ENCODE measurements around the gene SCMH1.
"Not testable (repeated sequence)": the region's sequence is repeated elsewhere in the genome, so short reads cannot be mapped to it uniquely, and the experiment has no call there.

The SCMH1 gene

GRCh38 chr1:41261926-41262618 is 20.0 kb upstream of the SCMH1 start:
- DNase-seq, result no peak
- in situ Hi-C loops (cut with HindIII; ENCODE audit: low pct_ligation_motif_present, low sequenced_read_pairs), result no loop called here

GRCh38 chr1:41260768-41261167 is 18.7 kb upstream of the SCMH1 start:
- H3K4me3 ChIP-seq (ENCODE audit: low read depth, low read length), result no peak overlapping the region
- in situ Hi-C loops (cut with HindIII; ENCODE audit: low pct_ligation_motif_present, low sequenced_read_pairs), result no loop called here
- TF ChIP-seq CTCF (IDR thresholded peaks at IDR 0.05; ENCODE audit: low read depth, low read length, missing control alignments), result no peak
- DNase-seq, result no peak
- no peak overlapping the region for H3K27ac ChIP-seq
- H3K36me3 ChIP-seq (replicated peaks), result no peaks in the 10 kb centered on the region
- H3K27me3 ChIP-seq (replicated peaks), result no peaks in the 10 kb centered on the region

More at GRCh38 chr1:41261926-41262618, 20.0 kb upstream of the SCMH1 start:
- Histone ChIP-seq H3K27ac (no peak overlapping the region), H3K27me3 (replicated peaks) (no peaks in the 10 kb centered on the region), H3K36me3 (replicated peaks) (no peaks in the 10 kb centered on the region), H3K4me3 (ENCODE audit: low read depth, low read length) (no peak overlapping the region)
- TF ChIP-seq CTCF (IDR thresholded peaks at IDR 0.05; ENCODE audit: low read depth, low read length, missing control alignments), result no peak

GRCh38 chr1:41259221-41259620 is 17.1 kb upstream of the SCMH1 start:
- Histone ChIP-seq H3K27ac (no peak overlapping the region), H3K27me3 (replicated peaks) (no peaks in the 10 kb centered on the region), H3K4me3 (ENCODE audit: low read depth, low read length) (no peak overlapping the region), H3K36me3 (replicated peaks) (no peaks in the 10 kb centered on the region)
- TF ChIP-seq CTCF (IDR thresholded peaks at IDR 0.05; ENCODE audit: low read depth, low read length, missing control alignments), result no peak
- in situ Hi-C loops (cut with HindIII; ENCODE audit: low pct_ligation_motif_present, low sequenced_read_pairs), result no loop called here
- no peak for DNase-seq

- H3K36me3 ChIP-seq (replicated peaks), result no peaks in the 10 kb centered on the region
- H3K27me3 ChIP-seq (replicated peaks), result no peaks in the 10 kb centered on the region
- no peak for TF ChIP-seq CTCF (IDR thresholded peaks at IDR 0.05; ENCODE audit: low read depth, low read length, missing control alignments)
- no peak overlapping the region for H3K4me3 ChIP-seq (ENCODE audit: low read depth, low read length)
- H3K27ac ChIP-seq, result no peak overlapping the region
- DNase-seq, result no peak
- in situ Hi-C loops (cut with HindIII; ENCODE audit: low pct_ligation_motif_present, low sequenced_read_pairs), result no loop called here
Measured at GRCh38 chr1:41255978-41256377, 13.9 kb upstream of the SCMH1 start.

GRCh38 chr1:41251120-41251519 is 9.0 kb upstream of the SCMH1 start:
- in situ Hi-C loops (cut with HindIII; ENCODE audit: low pct_ligation_motif_present, low sequenced_read_pairs); H3K4me3 ChIP-seq (ENCODE audit: low read depth, low read length); H3K27ac ChIP-seq; H3K27me3 ChIP-seq (replicated peaks); DNase-seq; H3K36me3 ChIP-seq (replicated peaks): not testable (repeated sequence)

- TF ChIP-seq CTCF (IDR thresholded peaks at IDR 0.05; ENCODE audit: low read depth, low read length, missing control alignments), result no peak
- no peaks in the 10 kb centered on the region for H3K36me3 ChIP-seq (replicated peaks)
- DNase-seq, result no peak
- H3K4me3 ChIP-seq (ENCODE audit: low read depth, low read length), result no peak overlapping the region
- H3K27me3 ChIP-seq (replicated peaks), result no peaks in the 10 kb centered on the region
- no peak overlapping the region for H3K27ac ChIP-seq
- in situ Hi-C loops (cut with HindIII; ENCODE audit: low pct_ligation_motif_present, low sequenced_read_pairs), result no loop called here
Measured at GRCh38 chr1:41249319-41249718, 7.2 kb upstream of the SCMH1 start.
